ENCODE results near the gene PLXNB1. TPM values are rescaled to one million over a fixed set of nuclear protein-coding genes. Genes with fewer than 3 reads are reported as not detected.

PLXNB1 gene
- total RNA-seq, 4 donors from 2014 or later, result 129 to 530 (median 245) TPM

- Histone ChIP-seq H3K36me3 (peaks cover 0 to 21% (median 5%) of the 10 kb centered on the region in 4 donors), H3K4me3 (no peak overlapping the region), H3K27me3 (no peaks in the 10 kb centered on the region), H3K27ac (no peak overlapping the region), H3K4me1 (peaks cover under 1 to 4% (median 2%) of the 10 kb centered on the region in 4 donors), H3K9me3 (no peaks in the 10 kb centered on the region)
- intact Hi-C loops (cut with DNase I; ENCODE audit: low total_unique reads), result no loop called here
- DNase-seq, result no peak
- WGBS, 2 donors (ENCODE audit: low coverage in 1 of 2), result 86 to 100% methylated on average over 1 to 7 of the region's 7 CpGs
- in situ Hi-C loops (cut with MboI; ENCODE audit: low pct_ligation_motif_present in 1 of 4, low pct_unique_long_range_greater_than_20kb in 1 of 4, low sequenced_read_pairs in 3 of 4), result loop anchor here in 2 of 4 donors (10.0 kb wide), 1 partner anchor 85 kb away; no protein-coding TSS in a partner anchor
- TF ChIP-seq POLR2AphosphoS5 (IDR thresholded peaks at IDR 0.05), result no peak
- TF ChIP-seq, protein P1, sequence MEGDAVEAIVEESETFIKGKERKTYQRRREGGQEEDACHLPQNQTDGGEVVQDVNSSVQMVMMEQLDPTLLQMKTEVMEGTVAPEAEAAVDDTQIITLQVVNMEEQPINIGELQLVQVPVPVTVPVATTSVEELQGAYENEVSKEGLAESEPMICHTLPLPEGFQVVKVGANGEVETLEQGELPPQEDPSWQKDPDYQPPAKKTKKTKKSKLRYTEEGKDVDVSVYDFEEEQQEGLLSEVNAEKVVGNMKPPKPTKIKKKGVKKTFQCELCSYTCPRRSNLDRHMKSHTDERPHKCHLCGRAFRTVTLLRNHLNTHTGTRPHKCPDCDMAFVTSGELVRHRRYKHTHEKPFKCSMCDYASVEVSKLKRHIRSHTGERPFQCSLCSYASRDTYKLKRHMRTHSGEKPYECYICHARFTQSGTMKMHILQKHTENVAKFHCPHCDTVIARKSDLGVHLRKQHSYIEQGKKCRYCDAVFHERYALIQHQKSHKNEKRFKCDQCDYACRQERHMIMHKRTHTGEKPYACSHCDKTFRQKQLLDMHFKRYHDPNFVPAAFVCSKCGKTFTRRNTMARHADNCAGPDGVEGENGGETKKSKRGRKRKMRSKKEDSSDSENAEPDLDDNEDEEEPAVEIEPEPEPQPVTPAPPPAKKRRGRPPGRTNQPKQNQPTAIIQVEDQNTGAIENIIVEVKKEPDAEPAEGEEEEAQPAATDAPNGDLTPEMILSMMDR (IDR thresholded peaks at IDR 0.05), result no peak
Measured at GRCh38 chr3:48459773-48460516, 30.1 kb upstream of the PLXNB1 start.

GRCh38 chr3:48459331-48459730 lies 29.4 kb upstream of the PLXNB1 start:
- intact Hi-C loops (cut with DNase I; ENCODE audit: low total_unique reads), result no loop called here
- in situ Hi-C loops (cut with MboI; ENCODE audit: low pct_ligation_motif_present in 1 of 4, low pct_unique_long_range_greater_than_20kb in 1 of 4, low sequenced_read_pairs in 3 of 4), result loop anchor here in 1 of 4 donors (10.0 kb wide), 1 partner anchor 85 kb away; no protein-coding TSS in a partner anchor

DNA sequence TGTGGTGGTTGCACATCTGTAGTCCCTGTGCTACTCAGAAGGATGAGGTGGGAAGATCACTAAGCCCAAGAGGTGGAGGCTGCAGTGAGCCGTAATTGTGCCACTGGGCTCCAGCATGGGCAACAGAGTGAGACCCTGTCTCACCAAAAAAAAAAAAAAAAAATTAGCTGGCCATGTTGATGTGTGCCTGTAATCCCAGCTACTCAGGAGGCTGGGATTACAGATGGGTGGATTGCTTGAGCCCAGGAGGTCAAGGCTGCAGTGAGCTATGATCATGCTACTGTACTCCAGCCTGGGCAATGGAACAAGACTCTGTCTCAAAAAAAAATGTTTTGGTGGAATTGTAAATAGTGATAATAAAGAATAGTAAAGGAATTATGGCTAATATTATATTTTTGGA lies 26.6 kb upstream of the PLXNB1 start:
- Histone ChIP-seq H3K4me1 (no peaks in the 10 kb centered on the region), H3K27me3 (no peaks in the 10 kb centered on the region), H3K9me3 (no peaks in the 10 kb centered on the region), H3K27ac (no peak overlapping the region), H3K4me3 (no peak overlapping the region), H3K36me3 (peaks cover 0 to 42% (median 5%) of the 10 kb centered on the region in 4 donors)
- no peak for TF ChIP-seq POLR2AphosphoS5 (IDR thresholded peaks at IDR 0.05)
- TF ChIP-seq EP300 (IDR thresholded peaks at IDR 0.05; ENCODE audit: low read depth), result no peak
- TF ChIP-seq POLR2A (IDR thresholded peaks at IDR 0.05), result no peak
- TF ChIP-seq, protein P1 (IDR thresholded peaks at IDR 0.05), result no peak
- intact Hi-C loops (cut with DNase I; ENCODE audit: low total_unique reads), result no loop called here
- DNase-seq, result no peak
- 94% methylated on average over 1 of the region's 1 CpG; no CpG with 5 or more reads in 1 of the 2 donors for WGBS, 2 donors (ENCODE audit: low coverage in 1 of 2)
- in situ Hi-C loops (cut with MboI; ENCODE audit: low pct_ligation_motif_present in 1 of 4, low pct_unique_long_range_greater_than_20kb in 1 of 4, low sequenced_read_pairs in 3 of 4), result loop anchor here in 1 of 4 donors (10.0 kb wide), 1 partner anchor 88 kb away; no protein-coding TSS in a partner anchor

More at GRCh38 chr3:48459331-48459730, 29.4 kb upstream of the PLXNB1 start:
- Histone ChIP-seq H3K4me1 (no peaks in the 10 kb centered on the region), H3K27me3 (no peaks in the 10 kb centered on the region), H3K27ac (no peak overlapping the region), H3K36me3 (peaks cover 0 to 25% (median 5%) of the 10 kb centered on the region in 4 donors), H3K4me3 (no peak overlapping the region), H3K9me3 (no peaks in the 10 kb centered on the region)
- TF ChIP-seq EP300 (IDR thresholded peaks at IDR 0.05; ENCODE audit: low read depth), result no peak
- TF ChIP-seq, protein P1 (IDR thresholded peaks at IDR 0.05), result no peak
- no peak for TF ChIP-seq POLR2A (IDR thresholded peaks at IDR 0.05)
- TF ChIP-seq POLR2AphosphoS5 (IDR thresholded peaks at IDR 0.05), result no peak
- DNase-seq, result no peak
- 90% methylated on average over 3 of the region's 3 CpGs; no CpG with 5 or more reads in 1 of the 2 donors for WGBS, 2 donors (ENCODE audit: low coverage in 1 of 2)

- in situ Hi-C loops (cut with MboI; ENCODE audit: low pct_ligation_motif_present in 1 of 4, low pct_unique_long_range_greater_than_20kb in 1 of 4, low sequenced_read_pairs in 3 of 4), result loop anchor here in 1 of 4 donors (10.0 kb wide), 1 partner anchor 94 kb away; no protein-coding TSS in a partner anchor
- Histone ChIP-seq H3K4me1 (peaks cover 7 to 10% (median 8%) of the 10 kb centered on the region in 4 donors), H3K27ac (no peak overlapping the region), H3K27me3 (no peaks in the 10 kb centered on the region), H3K4me3 (no peak overlapping the region), H3K36me3 (peaks cover 0 to 22% (median 0%) of the 10 kb centered on the region in 4 donors), H3K9me3 (no peaks in the 10 kb centered on the region)
- intact Hi-C loops (cut with DNase I; ENCODE audit: low total_unique reads), result no loop called here
- no peak for DNase-seq
- TF ChIP-seq POLR2A (IDR thresholded peaks at IDR 0.05) (no peak), EP300 (IDR thresholded peaks at IDR 0.05; ENCODE audit: low read depth) (no peak), POLR2AphosphoS5 (IDR thresholded peaks at IDR 0.05) (no peak)
- TF ChIP-seq, protein P1 (IDR thresholded peaks at IDR 0.05), result no peak
- 86 to 89% methylated on average over 1 of the region's 1 CpG for WGBS, 2 donors (ENCODE audit: low coverage in 1 of 2)
Measured at GRCh38 chr3:48451270-48451669, 21.4 kb upstream of the PLXNB1 start.
